Urinary bladder (tissue), 4 donors: ENCODE results near the gene C1orf21. TPM values are rescaled to one million over a fixed set of nuclear protein-coding genes. Genes with fewer than 3 reads are reported as not detected.
"Not testable (repeated sequence)": the region's sequence is repeated elsewhere in the genome, so short reads cannot be mapped to it uniquely, and the experiment has no call there.

ENCODE experiments used
- DNase-seq: peaks from one replicate; pipeline ENCODE4 v3.0.0-alpha.2; 2015; ENCODE audit errors: extremely low spot score
- H3K27ac ChIP-seq: one replicate; pipeline ENCODE4 v1.5.1; 2013; ENCODE audit warnings: low read depth, mild to moderate bottlenecking, moderate library complexity
- H3K36me3 ChIP-seq: one replicate; pipeline ENCODE4 v1.6.1; 2013; ENCODE audit warnings: mild to moderate bottlenecking, moderate library complexity; ENCODE audit not compliant: insufficient read depth
- H3K4me1 ChIP-seq: one replicate; pipeline ENCODE4 v1.6.1; 2013; ENCODE audit warnings: mild to moderate bottlenecking, moderate library complexity; ENCODE audit not compliant: insufficient read depth
- H3K4me3 ChIP-seq: one replicate; pipeline ENCODE4 v1.5.1; 2013; ENCODE audit warnings: low read depth, low read length
- WGBS: extraction: QIAGEN DNeasy Blood & Tissue Kit; methylation state at CpG from one replicate; pipeline ENCODE4 v1.1.7; 2013; 5-methylcytosine and 5-hydroxymethylcytosine counted together
- polyA plus RNA-seq: library from polyadenylated mRNA; stranded (reverse); fragments of 200-250 nt; gene quantifications from one replicate; pipeline ENCODE4 v1.2.3, GENCODE V29; 2013
- total RNA-seq: library from RNA; depleted of rRNA; stranded (reverse); fragments of >200 nt; gene quantifications from one replicate; pipeline ENCODE4 v1.2.3, GENCODE V29; 2014
- donor health status: healthy with polysubstance abuse.
- donor health status: healthy.

The C1orf21 gene
- total and polyA plus RNA-seq, 2 donors, result 67.3 to 100 TPM

DNA sequence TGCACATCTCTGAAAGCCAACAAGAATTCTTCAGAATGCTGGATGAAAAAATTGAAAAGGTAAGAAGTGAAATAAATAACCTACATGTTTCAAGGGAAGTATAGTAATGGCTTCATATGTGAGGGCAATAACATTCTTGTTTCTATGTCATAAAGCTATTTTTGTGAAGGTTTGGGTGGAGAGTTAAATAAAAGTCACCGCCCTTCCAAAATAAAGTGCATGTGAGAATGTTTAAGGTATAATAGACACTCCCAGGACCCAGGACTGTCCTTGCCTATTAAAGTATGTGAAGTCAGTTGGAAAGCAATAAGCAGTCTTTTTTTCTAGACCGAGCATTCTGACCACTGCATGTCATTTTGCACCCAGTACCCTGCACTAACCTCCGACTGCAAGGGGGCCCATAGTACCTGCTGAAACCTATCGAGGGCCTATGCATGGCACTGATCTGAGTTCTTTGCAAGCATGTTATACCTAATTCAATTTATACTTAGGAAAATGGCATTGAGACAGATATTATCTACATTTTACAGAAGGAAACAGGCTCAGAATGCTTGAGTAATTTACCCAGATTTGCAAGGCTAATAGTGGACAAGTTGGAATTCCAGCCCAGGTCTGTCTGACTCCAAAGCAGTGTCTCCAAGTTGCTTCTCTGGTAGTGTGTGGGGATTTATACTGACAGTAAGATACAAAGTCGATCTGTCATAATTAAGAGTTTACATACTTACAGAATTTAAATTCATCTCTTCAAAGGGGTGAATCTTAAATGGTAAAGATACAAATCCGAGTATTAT, 211.8 kb downstream of the C1orf21 start:
- 93% methylated on average over 6 of the region's 6 CpGs for WGBS
- no peaks in the 10 kb centered on the region for H3K36me3 ChIP-seq
- H3K4me3 ChIP-seq, result no peak overlapping the region
- DNase-seq, result no peak
- H3K4me1 ChIP-seq, result no peaks in the 10 kb centered on the region
- H3K27ac ChIP-seq, result no peak overlapping the region

DNA sequence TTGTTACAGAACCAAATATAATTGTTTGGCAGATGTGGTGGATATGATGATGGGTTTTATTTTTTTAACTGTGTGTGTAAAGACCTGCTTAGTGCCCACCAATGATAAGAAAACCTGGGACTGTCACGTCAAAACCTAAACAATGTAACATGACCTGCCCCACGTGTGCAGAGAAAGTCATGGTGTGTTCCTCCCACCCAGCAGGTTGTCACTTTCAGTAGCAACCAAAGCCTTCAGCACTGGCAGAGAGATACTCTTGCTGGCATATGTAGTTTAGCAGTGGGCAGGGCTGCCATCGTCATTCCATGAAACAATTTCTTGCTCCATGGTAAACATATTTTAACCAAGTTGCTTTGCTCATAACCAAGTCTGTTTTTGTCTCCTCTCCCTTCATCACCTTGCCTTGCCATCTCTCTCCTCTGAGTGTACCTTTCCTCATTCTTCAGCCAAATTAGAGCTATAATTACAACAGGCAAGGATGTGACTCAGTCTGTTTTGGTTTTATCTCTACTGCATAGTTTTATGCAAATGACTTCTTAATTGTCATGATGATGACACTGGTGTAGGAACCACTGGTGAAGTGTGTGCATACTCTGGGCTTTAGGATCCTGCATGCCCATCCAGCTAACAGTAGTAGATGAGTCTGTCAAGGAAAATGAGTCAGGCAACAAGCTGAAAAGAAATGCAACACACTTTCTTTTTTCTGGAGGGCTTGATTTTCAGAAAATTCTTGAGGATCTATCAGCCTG, 217.5 kb downstream of the C1orf21 start:
- DNase-seq, result no peak
- Histone ChIP-seq H3K27ac (no peak overlapping the region), H3K36me3 (no peaks in the 10 kb centered on the region), H3K4me3 (no peak overlapping the region), H3K4me1 (no peaks in the 10 kb centered on the region)
- 82% methylated on average over 3 of the region's 3 CpGs for WGBS

DNA sequence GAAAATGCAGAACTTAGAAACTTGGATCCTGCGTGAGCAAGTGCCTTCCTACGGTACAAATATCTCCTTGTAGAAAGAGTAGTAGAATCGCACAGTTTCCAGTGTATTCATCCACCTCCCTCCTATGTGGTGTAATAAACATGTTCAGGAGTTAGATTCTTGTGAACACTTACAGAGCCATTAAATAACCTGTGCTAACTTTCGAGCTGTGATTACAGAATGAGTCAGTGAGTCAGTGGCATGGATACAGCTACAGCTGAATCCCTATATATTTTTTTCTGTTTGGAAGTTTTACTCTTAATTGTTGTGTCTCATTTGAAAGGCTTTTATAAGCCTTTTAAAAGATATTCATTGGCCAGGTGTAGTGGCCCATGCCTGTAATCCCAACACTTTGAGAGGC, 219.1 kb downstream of the C1orf21 start:
- H3K4me1 ChIP-seq, result no peaks in the 10 kb centered on the region
- H3K36me3 ChIP-seq, result no peaks in the 10 kb centered on the region
- no peak overlapping the region for H3K27ac ChIP-seq
- 91% methylated on average over 4 of the region's 4 CpGs for WGBS
- no peak overlapping the region for H3K4me3 ChIP-seq
- DNase-seq, result no peak

DNA sequence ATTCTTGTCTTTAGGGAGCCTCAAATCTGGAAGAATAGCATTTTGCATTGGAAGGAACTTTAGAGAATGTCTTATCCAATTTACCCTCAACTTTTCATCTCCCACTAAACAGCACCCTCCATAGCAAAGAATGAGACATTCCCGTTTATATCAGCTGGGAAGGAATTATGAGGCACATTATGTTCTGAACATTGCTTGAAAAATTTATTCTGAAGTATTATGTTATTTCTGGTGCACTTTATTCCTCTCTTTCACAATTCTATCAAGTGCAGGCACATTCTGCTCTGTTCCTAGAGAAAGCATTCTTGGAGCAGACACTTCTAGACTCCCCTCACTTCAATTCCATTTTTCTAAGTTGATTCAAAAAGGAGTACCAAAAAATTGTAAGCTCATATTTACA, 220.0 kb downstream of the C1orf21 start:
- no peak for DNase-seq
- H3K27ac ChIP-seq, result no peak overlapping the region
- no peaks in the 10 kb centered on the region for H3K4me1 ChIP-seq
- H3K4me3 ChIP-seq, result no peak overlapping the region
- 61% methylated on average over 1 of the region's 1 CpG for WGBS
- no peaks in the 10 kb centered on the region for H3K36me3 ChIP-seq

DNA sequence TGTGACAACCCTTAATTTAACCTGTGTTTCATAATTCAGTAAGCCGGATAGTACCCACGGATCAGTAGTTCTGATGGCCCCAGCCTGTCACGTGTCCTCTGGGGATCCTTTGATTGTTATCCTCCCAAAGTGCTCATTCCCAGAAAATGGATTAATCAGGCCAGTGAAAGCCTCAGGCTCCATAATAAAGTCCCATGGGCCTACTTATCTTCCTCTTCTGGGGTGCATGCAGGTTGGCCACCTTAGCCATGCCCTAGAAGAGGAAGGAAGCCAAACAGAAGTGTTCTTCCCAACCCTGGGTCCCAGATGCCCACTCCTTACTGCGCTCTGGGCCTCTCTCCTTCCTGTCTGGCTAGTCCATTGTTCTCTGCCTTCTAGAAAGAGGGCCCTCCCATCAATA, 221.8 kb downstream of the C1orf21 start:
- no peaks in the 10 kb centered on the region for H3K36me3 ChIP-seq
- H3K27ac ChIP-seq, result no peak overlapping the region
- DNase-seq, result no peak
- WGBS, result 95% methylated on average over 4 of the region's 4 CpGs
- H3K4me1 ChIP-seq, result no peaks in the 10 kb centered on the region
- no peak overlapping the region for H3K4me3 ChIP-seq

DNA sequence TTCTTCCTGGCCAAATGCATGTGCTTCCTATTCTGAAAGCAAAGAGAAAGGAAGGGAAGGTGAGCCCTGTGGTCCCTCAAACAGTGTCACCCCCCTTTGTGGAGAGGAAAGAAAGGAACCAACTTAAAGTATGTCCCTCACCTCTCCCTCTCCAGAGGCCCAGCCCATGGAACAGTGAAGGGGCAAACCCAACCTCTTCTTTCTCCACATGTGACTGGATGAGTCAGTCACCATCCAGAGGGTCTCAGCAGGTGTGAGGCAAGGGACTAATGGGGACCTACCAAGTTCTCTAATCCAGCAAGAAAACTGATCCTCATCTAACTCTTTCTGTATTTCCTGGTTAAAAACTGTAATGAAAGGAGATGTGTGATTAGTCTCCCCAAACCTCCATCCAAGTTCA, 222.2 kb downstream of the C1orf21 start:
- Histone ChIP-seq H3K4me1 (no peaks in the 10 kb centered on the region), H3K36me3 (no peaks in the 10 kb centered on the region), H3K27ac (no peak overlapping the region), H3K4me3 (no peak overlapping the region)
- no peak for DNase-seq

DNA sequence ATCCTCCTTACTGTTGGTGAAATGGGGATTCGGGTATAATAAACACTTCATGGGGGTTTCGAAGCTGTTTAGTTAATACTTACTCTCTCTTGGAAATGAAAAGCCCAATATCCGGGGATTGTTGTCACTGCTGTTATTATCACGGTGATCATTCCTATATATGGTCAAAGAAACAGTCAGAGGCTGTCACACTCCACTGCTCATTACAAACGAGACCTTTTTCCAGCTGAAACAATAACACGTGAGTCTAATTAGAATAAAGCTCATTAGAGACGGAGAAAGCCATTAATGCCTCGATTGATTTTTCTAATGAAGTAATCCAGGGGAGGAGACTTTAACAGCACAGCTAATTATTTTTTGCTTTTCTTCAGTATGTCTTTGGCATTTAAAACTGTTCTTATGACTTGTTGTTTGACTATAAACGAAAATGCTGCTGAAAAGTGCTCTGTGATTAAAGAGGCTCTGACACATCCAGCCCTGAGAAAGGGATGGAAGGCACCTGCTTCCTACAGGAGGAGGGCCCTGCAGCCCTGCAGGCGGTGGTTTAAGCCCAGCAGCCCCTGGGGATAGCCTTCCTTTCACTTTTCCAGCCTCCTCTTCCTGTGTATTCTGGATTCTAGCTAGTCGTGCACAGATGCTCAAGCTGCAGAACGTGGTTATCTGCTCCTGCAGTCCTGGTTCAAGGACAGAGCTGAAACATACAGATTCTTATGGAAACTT, 224.2 kb downstream of the C1orf21 start:
- DNase-seq, result no peak
- peak overlapping the region; percentile 12 for H3K27ac ChIP-seq
- no peak overlapping the region for H3K4me3 ChIP-seq
- no peaks in the 10 kb centered on the region for H3K4me1 ChIP-seq
- no peaks in the 10 kb centered on the region for H3K36me3 ChIP-seq
- 21% methylated on average over 12 of the region's 12 CpGs for WGBS

DNA sequence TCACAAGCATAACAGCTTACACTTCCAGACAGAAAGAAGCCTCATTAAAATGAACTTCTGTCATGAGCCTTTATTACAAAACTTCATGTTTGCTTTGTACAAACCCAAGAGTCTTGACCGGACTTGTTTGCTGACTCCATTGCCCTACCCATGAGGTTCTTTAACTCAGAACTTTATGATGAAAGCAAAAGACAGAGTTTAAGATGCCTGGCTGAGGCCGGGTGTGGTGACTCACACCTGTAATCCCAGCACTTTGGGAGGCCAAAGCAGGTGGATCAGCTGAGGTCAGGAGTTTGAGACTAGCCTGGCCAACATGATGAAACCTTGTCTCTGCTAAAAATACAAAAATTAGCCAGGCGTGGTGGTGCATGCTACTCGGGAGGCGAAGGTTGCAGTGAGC, 225.4 kb downstream of the C1orf21 start:
- not testable (repeated sequence) for H3K27ac ChIP-seq, DNase-seq, H3K4me3 ChIP-seq, H3K4me1 ChIP-seq, H3K36me3 ChIP-seq
- WGBS, result 82% methylated on average over 5 of the region's 5 CpGs

DNA sequence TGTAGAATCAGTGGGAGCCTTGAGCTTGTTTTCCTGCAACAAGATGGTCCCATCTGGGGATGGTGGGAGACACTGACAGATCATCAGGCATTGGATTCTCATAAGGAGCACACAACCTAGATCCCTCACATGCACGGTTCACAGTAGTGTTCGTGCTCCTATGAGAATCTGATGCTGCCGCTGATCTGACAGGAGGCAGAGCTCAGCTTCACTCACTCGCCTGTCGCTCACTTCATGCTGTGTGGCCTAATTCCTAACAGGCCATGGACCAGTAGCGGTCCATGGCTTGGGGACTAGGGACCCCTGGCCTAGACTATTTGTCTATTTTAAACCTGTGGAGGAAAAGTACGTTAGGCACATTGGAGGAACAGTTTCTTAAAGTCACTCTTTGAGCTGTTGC, 227.8 kb downstream of the C1orf21 start:
- H3K4me1 ChIP-seq, result no peaks in the 10 kb centered on the region

DNA sequence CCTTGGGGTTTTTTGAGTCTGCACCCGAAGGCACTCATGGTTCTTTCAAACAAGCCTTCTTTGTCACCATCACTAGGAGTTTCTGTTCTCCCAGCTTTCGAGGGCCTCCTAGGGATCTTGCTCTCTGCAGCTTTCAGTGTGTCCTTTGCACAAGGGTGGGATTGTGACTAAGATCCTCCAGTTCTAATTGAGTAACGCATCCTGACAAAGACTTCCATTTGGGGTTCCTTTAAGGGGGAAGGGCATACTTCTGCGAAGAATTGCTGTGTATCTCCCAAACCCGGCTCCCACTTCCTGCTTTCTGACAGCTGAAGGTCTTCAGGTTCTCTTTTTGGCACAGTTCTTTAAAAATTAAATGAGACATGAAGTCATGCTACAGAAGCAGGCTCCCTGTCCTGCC, 228.5 kb downstream of the C1orf21 start:
- no peak overlapping the region for H3K27ac ChIP-seq
- no peaks in the 10 kb centered on the region for H3K36me3 ChIP-seq
- no peak for DNase-seq
- no peak overlapping the region for H3K4me3 ChIP-seq
- WGBS, result 73% methylated on average over 5 of the region's 5 CpGs
- no peaks in the 10 kb centered on the region for H3K4me1 ChIP-seq

More for the DNA sequence above, 227.8 kb downstream of the C1orf21 start:
- Histone ChIP-seq H3K4me3 (no peak overlapping the region), H3K36me3 (no peaks in the 10 kb centered on the region), H3K27ac (no peak overlapping the region)
- DNase-seq, result no peak
- WGBS, result 95% methylated on average over 7 of the region's 7 CpGs

DNA sequence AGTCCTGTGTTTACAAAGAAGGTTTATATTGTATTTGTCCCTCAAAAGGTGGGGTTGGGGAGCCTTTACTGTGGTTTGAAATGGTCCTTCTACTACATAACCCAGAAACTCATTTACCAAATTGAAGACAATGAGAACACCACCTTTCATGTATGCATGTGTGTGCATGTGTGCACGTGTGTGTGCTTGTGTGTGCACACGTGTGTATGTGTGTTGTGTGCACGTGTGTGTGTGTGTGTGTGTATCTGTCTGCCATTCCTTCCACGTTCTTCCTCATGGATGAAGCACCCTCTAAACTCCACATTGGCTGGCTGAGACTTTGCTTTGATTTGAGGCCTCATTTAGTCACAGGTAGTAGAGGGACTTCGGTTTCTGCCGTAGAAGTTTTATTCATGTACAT, 229.7 kb downstream of the C1orf21 start:
- Histone ChIP-seq H3K27ac (no peak overlapping the region), H3K4me3 (no peak overlapping the region), H3K36me3 (no peaks in the 10 kb centered on the region), H3K4me1 (no peaks in the 10 kb centered on the region)
- 88% methylated on average over 6 of the region's 6 CpGs for WGBS
- DNase-seq, result no peak

DNA sequence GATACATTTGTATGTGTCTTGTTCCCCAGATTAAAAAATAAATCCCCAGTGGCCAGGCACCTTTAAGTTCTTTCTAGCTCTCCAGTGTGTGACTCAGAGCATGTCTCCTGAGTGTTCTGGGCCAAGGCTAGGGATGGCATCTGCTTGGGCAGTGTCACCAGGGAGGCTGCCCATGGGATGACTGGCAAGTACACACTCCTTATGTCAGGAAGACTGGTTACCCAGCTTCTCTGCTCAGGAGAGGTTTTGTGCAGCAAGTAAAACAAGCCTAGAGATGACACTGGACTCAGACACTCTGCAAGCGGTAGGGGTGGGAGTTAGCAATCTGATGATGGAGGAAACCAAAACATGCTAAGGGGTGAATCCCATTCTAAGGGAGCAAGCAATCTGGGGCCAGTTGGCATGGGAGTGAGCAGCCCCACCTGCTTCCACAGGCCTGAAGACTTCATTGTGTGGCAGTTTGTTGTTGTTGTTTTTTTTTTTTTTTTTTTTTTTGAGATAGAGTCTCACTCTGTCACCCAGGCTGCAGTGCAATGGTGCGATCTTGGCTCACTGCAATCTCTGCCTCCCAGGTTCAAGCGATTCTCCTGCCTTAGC, 230.7 kb downstream of the C1orf21 start:
- 98% methylated on average over 3 of the region's 3 CpGs for WGBS
- H3K4me1 ChIP-seq, result no peaks in the 10 kb centered on the region

DNA sequence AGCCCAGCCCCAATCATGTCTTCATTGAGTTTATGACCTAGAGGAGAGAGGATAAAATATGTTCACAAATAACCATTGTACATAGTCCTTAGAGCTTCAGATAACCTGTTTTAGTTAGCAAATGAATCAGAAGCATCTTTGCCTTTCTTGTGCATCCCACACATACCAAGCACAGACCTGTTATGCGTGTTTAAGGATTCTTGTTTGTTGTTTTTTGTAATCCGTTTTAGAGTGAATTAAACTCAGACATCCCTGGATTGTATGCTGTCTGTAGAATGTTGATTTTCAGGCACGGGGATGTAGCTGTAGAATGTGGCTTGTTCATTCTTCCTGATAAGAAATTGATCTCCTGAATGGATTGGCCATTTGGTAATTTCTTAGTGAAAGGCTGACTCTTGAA, 232.0 kb downstream of the C1orf21 start:
- DNase-seq, result no peak
- peaks cover 1% of the 10 kb centered on the region for H3K4me1 ChIP-seq
- WGBS, result 85% methylated on average over 3 of the region's 3 CpGs

More for the DNA sequence above, 230.7 kb downstream of the C1orf21 start:
- Histone ChIP-seq H3K36me3 (no peaks in the 10 kb centered on the region), H3K27ac (no peak overlapping the region), H3K4me3 (no peak overlapping the region)
- DNase-seq, result no peak

More for the DNA sequence above, 232.0 kb downstream of the C1orf21 start:
- H3K27ac ChIP-seq, result no peak overlapping the region
- H3K36me3 ChIP-seq, result no peaks in the 10 kb centered on the region
- H3K4me3 ChIP-seq, result no peak overlapping the region
